ENCODE results near the gene RABEPK. TPM values are rescaled to one million over a fixed set of nuclear protein-coding genes. Genes with fewer than 3 reads are reported as not detected.
"Not testable (repeated sequence)": the region's sequence is repeated elsewhere in the genome, so short reads cannot be mapped to it uniquely, and the experiment has no call there.

Gene RABEPK
- total and polyA plus RNA-seq, 4 donors = 12.7 to 23.9 (median 20.6) TPM

DNA sequence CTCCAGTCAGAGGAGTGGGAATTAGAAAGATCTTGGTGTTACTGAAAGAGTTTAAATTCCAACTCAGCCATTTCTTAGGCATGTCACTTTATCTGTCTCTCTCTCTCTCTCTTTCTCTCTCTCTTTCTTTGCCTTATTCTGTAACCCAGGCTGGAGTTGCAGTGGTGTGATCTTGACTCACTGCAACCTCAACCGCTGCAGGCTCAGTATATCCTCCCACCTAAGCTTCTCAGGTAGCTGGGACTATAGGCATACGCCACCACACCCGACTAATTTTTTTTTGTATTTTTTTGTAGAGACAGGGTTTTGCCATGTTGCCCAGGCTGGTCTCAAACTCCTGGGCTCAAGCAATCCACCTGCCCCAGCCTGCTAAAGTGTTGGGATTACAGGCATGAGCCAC lies 18.3 kb downstream of the RABEPK start:
- Histone ChIP-seq H3K9me3 (ENCODE audit: control insufficient read depth in 4 of 4, low read length in 3 of 4) (no peaks in the 10 kb centered on the region), H3K9ac (ENCODE audit: low read depth in 1 of 2, low read length in 2 of 2) (no peak overlapping the region), H3K27me3 (ENCODE audit: control insufficient read depth in 4 of 4, insufficient read depth in 4 of 4, low read length in 3 of 4) (no peaks in the 10 kb centered on the region), H3K36me3 (ENCODE audit: control insufficient read depth in 4 of 4, insufficient read depth in 3 of 4, low read depth in 1 of 4, low read length in 3 of 4) (peaks cover 8 to 23% (median 18%) of the 10 kb centered on the region in 4 donors), H3K4me1 (ENCODE audit: control insufficient read depth in 4 of 4, insufficient read depth in 4 of 4, low read length in 3 of 4) (peaks cover 0 to 6% (median 4%) of the 10 kb centered on the region in 4 donors), H3K4me3 (ENCODE audit: low read depth in 1 of 3, low read length in 3 of 3) (no peak overlapping the region), H3K27ac (ENCODE audit: low read depth in 1 of 2, low read length in 2 of 2) (no peak overlapping the region)
- WGBS = 98% methylated on average over 3 of the region's 3 CpGs
- TF ChIP-seq HNF4A (conservative IDR thresholded peaks at IDR 0.05) = no peak
- no peak for TF ChIP-seq ZBTB33 (IDR thresholded peaks at IDR 0.05)
- TF ChIP-seq YY1 (IDR thresholded peaks at IDR 0.05) = no peak
- no peak for TF ChIP-seq RXRA (IDR thresholded peaks at IDR 0.05)
- TF ChIP-seq HNF4G (IDR thresholded peaks at IDR 0.05) = no peak
- no peak for TF ChIP-seq REST (IDR thresholded peaks at IDR 0.05)
- no peak for TF ChIP-seq FOXA1 (IDR thresholded peaks at IDR 0.05)
- TF ChIP-seq NR2F2 (IDR thresholded peaks at IDR 0.05) = no peak
- no peak for TF ChIP-seq FOXA2 (IDR thresholded peaks at IDR 0.05)
- no peak for TF ChIP-seq JUND (IDR thresholded peaks at IDR 0.05)
- DNase-seq (ENCODE audit: low spot score) = no peak

- H3K36me3 ChIP-seq (ENCODE audit: control insufficient read depth in 4 of 4, insufficient read depth in 3 of 4, low read depth in 1 of 4, low read length in 3 of 4) = peaks cover 14 to 29% (median 19%) of the 10 kb centered on the region in 4 donors
- H3K9ac ChIP-seq (ENCODE audit: low read depth in 1 of 2, low read length in 2 of 2); H3K9me3 ChIP-seq (ENCODE audit: control insufficient read depth in 4 of 4, low read length in 3 of 4); DNase-seq (ENCODE audit: low spot score); H3K27ac ChIP-seq (ENCODE audit: low read depth in 1 of 2, low read length in 2 of 2); H3K27me3 ChIP-seq (ENCODE audit: control insufficient read depth in 4 of 4, insufficient read depth in 4 of 4, low read length in 3 of 4); H3K4me3 ChIP-seq (ENCODE audit: low read depth in 1 of 3, low read length in 3 of 3); H3K4me1 ChIP-seq (ENCODE audit: control insufficient read depth in 4 of 4, insufficient read depth in 4 of 4, low read length in 3 of 4): not testable (repeated sequence)
Observed at GRCh38 chr9:125224858-125225257, 24.5 kb downstream of the RABEPK start.

DNA sequence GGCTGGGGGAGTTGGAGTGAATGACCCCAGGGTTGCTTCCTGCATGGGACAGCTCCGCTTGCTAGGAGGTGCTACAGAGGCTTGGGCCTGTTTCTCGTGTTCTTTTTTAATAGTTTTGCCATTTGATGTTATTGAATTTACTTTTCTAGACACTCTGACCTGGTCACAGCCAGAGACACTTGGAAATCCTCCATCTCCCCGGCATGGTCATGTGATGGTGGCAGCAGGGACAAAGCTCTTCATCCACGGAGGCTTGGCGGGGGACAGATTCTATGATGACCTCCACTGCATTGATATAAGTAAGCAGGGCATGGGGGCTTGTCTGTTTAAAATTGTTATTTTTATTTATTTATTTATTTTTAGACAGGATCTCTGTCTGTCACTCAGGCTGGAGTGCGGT lies 27.4 kb downstream of the RABEPK start:
- Histone ChIP-seq H3K36me3 (ENCODE audit: control insufficient read depth in 4 of 4, insufficient read depth in 3 of 4, low read depth in 1 of 4, low read length in 3 of 4) (peaks cover 9 to 33% (median 21%) of the 10 kb centered on the region in 4 donors), H3K9me3 (ENCODE audit: control insufficient read depth in 4 of 4, low read length in 3 of 4) (no peaks in the 10 kb centered on the region), H3K27me3 (ENCODE audit: control insufficient read depth in 4 of 4, insufficient read depth in 4 of 4, low read length in 3 of 4) (no peaks in the 10 kb centered on the region), H3K4me3 (ENCODE audit: low read depth in 1 of 3, low read length in 3 of 3) (no peak overlapping the region), H3K27ac (ENCODE audit: low read depth in 1 of 2, low read length in 2 of 2) (no peak overlapping the region), H3K4me1 (ENCODE audit: control insufficient read depth in 4 of 4, insufficient read depth in 4 of 4, low read length in 3 of 4) (peaks cover 0 to 4% (median 1%) of the 10 kb centered on the region in 4 donors), H3K9ac (ENCODE audit: low read depth in 1 of 2, low read length in 2 of 2) (no peak overlapping the region)
- TF ChIP-seq SP1 (IDR thresholded peaks at IDR 0.05) (no peak), TAF1 (conservative IDR thresholded peaks at IDR 0.05) (no peak), ATF3 (IDR thresholded peaks at IDR 0.05) (no peak), YY1 (IDR thresholded peaks at IDR 0.05) (no peak), FOXA1 (IDR thresholded peaks at IDR 0.05) (no peak), EGR1 (IDR thresholded peaks at IDR 0.05; ENCODE audit: low read depth in 2 of 2) (no peak), RXRA (IDR thresholded peaks at IDR 0.05) (no peak)
- DNase-seq (ENCODE audit: low spot score) = no peak
- 51% methylated on average over 6 of the region's 6 CpGs for WGBS
